Gastroesophageal sphincter (tissue), 4 donors: ENCODE results near the gene UNC13C. TPM values are rescaled to one million over a fixed set of nuclear protein-coding genes. Genes with fewer than 3 reads are reported as not detected.

Source experiments
- ATAC-seq: fragments of 150-250 bp; one replicate; pipeline ENCODE4 v1.9.1; 2016; ENCODE audit warnings: mild to moderate bottlenecking, moderate library complexity
- H3K27ac ChIP-seq, 4 donors: fragments of 200-600 bp; sonication (generic) in 3 of 4; 1 replicate in 3 of 4; 2 replicates in 1 of 4; pipeline ENCODE4 v1.5.1; 2016 to 2019
- H3K27me3 ChIP-seq: fragments of 200-600 bp; sonication (generic); one replicate; pipeline ENCODE4 v1.5.1; 2019
- H3K36me3 ChIP-seq, 2 donors: fragments of 200-600 bp; sonication (generic); one replicate each; pipeline ENCODE4 v1.5.1; 2019; ENCODE audit warnings: control low read depth in 1 of 2
- H3K4me1 ChIP-seq, 3 donors: fragments of 200-600 bp; sonication (generic); 1 replicate in 2 of 3; 2 replicates in 1 of 3; pipeline ENCODE4 v1.5.1; 2016 to 2019; ENCODE audit warnings: control low read depth in 2 of 3
- H3K4me3 ChIP-seq, 2 donors: fragments of 200-600 bp; sonication (generic); one replicate each; pipeline ENCODE4 v1.5.1; 2019; ENCODE audit warnings: mild to moderate bottlenecking in 1 of 2, moderate library complexity in 1 of 2
- H3K9me3 ChIP-seq, 3 donors: fragments of 200-600 bp; sonication (generic); one replicate each; pipeline ENCODE4 v1.5.1; 2017 to 2019; ENCODE audit warnings: control low read depth in 2 of 3
- EP300 ChIP-seq: sonication (generic); formaldehyde crosslinking; IDR thresholded peaks from one replicate; pipeline ENCODE4 v1.6.1; 2017; ENCODE audit warnings: antibody characterized with exemption, mild to moderate bottlenecking
- POLR2A ChIP-seq, 2 donors: fragments of 450-650 bp; IDR thresholded peaks; one replicate each; pipeline ENCODE4 v1.6.1; 2017; ENCODE audit warnings: antibody characterized with exemption in 2 of 2, mild to moderate bottlenecking in 2 of 2, moderate library complexity in 1 of 2
- POLR2AphosphoS5 ChIP-seq: sonication (generic); formaldehyde crosslinking; IDR thresholded peaks from one replicate; pipeline ENCODE4 v1.6.1; 2017; ENCODE audit warnings: antibody characterized with exemption
- WGBS, 2 donors: methylation state at CpG; one replicate each; pipeline ENCODE4 v1.1.5; 2018; ENCODE audit warnings: low coverage in 1 of 2; 5-methylcytosine and 5-hydroxymethylcytosine counted together
- total RNA-seq, 4 donors: library from RNA; depleted of rRNA; stranded (reverse); fragments of >200 nt; gene quantifications; one replicate each; pipeline ENCODE4 v1.1.0, GENCODE V29; 2016
- TF ChIP-seq, protein P1 (sequence below), 4 experiments: fragments of 200-600 bp in 2 of 4; fragments of 450-650 bp in 2 of 4; sonication (generic) in 1 of 4; IDR thresholded peaks; one replicate each; pipeline ENCODE4 v1.5.1; 2017 to 2019; ENCODE audit warnings: antibody characterized with exemption in 4 of 4, mild to moderate bottlenecking in 2 of 4, moderate library complexity in 2 of 4

The UNC13C gene
- total RNA-seq, 4 donors from 2014 or later = 0.89 to 13.9 (median 2.1) TPM

DNA sequence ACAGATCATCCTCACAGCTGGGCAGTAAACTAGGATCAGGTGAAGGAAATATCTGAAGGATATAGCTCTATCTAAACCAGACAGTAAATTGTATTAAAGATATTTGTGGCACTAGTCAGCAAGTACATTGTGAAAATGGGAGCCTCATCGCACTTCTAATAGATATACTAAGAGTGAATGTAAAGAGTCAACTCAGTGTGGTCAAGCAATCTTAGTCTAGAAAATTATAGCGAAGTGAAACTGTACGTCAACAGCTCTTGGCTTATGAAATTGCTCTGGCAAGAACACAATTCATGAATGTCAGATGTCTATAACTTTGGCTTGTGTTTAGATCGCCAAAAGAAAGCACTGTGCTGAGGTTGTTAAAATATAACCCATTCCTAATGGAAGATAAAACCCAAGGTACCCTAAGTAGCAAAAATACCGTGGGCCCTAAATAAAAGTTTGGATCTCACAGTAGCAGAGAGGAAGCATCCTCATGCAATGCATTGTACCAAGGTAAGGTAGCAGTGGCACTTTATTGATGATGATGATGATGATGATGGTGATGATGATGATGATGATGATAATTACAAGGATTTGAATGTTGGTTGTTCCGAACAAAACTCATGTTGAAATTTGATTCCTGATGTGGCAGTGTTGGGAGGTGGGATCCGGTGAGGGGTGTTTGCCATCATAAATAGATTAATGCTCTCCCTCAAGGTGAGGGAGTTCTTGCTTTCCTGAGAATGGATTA is 228.5 kb downstream of the UNC13C start:
- no peak for ATAC-seq
- 88% methylated on average over 7 of the region's 7 CpGs for WGBS, 2 donors

DNA sequence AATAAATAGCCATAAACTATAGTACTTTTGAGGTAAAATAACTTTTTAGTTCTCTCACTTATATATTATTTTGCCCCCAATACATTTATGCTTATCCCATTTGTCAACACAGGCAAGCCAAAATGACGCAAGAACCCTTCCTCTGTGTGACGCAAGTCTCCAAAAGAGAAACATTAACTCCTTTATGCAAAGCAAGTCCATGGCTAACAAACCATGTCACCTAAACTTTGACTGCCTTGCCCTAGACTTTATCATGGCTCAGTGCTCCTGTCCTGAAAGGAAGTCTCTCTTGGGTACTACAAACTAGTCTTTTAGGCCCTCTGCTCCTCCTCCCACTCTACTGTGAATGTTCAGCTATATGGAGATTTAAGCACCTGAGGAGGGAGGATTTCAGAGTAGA is 230.5 kb downstream of the UNC13C start:
- no peaks in the 10 kb centered on the region for H3K9me3 ChIP-seq
- no peak overlapping the region for H3K27ac ChIP-seq
- WGBS, 2 donors = 72 to 82% methylated on average over 2 of the region's 2 CpGs
- no peaks in the 10 kb centered on the region for H3K4me1 ChIP-seq
- no peak overlapping the region for H3K4me3 ChIP-seq
- ATAC-seq = no peak
- TF ChIP-seq EP300 (no peak), POLR2AphosphoS5 (no peak), POLR2A (IDR thresholded peaks at IDR 0.05) (no peak)
- TF ChIP-seq, protein P1, sequence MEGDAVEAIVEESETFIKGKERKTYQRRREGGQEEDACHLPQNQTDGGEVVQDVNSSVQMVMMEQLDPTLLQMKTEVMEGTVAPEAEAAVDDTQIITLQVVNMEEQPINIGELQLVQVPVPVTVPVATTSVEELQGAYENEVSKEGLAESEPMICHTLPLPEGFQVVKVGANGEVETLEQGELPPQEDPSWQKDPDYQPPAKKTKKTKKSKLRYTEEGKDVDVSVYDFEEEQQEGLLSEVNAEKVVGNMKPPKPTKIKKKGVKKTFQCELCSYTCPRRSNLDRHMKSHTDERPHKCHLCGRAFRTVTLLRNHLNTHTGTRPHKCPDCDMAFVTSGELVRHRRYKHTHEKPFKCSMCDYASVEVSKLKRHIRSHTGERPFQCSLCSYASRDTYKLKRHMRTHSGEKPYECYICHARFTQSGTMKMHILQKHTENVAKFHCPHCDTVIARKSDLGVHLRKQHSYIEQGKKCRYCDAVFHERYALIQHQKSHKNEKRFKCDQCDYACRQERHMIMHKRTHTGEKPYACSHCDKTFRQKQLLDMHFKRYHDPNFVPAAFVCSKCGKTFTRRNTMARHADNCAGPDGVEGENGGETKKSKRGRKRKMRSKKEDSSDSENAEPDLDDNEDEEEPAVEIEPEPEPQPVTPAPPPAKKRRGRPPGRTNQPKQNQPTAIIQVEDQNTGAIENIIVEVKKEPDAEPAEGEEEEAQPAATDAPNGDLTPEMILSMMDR (IDR thresholded peaks at IDR 0.05) = no peak
- no peaks in the 10 kb centered on the region for H3K36me3 ChIP-seq
- H3K27me3 ChIP-seq = no peaks in the 10 kb centered on the region

More for the DNA sequence above, 228.5 kb downstream of the UNC13C start:
- H3K27ac ChIP-seq = no peak overlapping the region
- no peaks in the 10 kb centered on the region for H3K27me3 ChIP-seq
- no peaks in the 10 kb centered on the region for H3K9me3 ChIP-seq
- H3K4me1 ChIP-seq = no peaks in the 10 kb centered on the region
- no peak overlapping the region for H3K4me3 ChIP-seq
- TF ChIP-seq EP300 (no peak), POLR2A (IDR thresholded peaks at IDR 0.05) (no peak), POLR2AphosphoS5 (no peak)
- TF ChIP-seq, protein P1 (IDR thresholded peaks at IDR 0.05) = no peak
- H3K36me3 ChIP-seq = no peaks in the 10 kb centered on the region

DNA sequence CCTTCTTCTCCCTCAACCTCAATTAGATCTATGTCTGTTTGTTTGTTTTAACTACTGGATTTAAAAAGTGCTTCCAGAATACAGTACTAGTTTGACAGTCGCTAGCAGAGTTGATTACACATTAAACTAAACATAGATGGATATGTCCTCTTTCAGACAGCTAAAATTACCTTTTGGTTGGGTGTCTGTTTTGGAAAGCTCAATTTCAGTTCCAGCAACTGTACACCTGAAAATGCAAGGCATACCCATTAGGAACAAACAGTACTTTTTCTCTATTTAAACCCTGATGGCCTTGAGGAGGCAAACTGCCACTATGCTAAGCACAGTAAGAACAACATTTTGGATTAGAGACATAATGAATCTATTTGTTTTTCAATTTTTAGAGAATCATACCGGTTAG is 234.4 kb downstream of the UNC13C start:
- Histone ChIP-seq H3K4me3 (no peak overlapping the region), H3K4me1 (no peaks in the 10 kb centered on the region), H3K9me3 (no peaks in the 10 kb centered on the region), H3K27me3 (no peaks in the 10 kb centered on the region), H3K27ac (no peak overlapping the region), H3K36me3 (no peaks in the 10 kb centered on the region)
- WGBS, 2 donors = 54 to 61% methylated on average over 2 of the region's 2 CpGs
- no peak for ATAC-seq
- TF ChIP-seq, protein P1 (IDR thresholded peaks at IDR 0.05) = no peak
- no peak for TF ChIP-seq EP300
- no peak for TF ChIP-seq POLR2A (IDR thresholded peaks at IDR 0.05)
- no peak for TF ChIP-seq POLR2AphosphoS5

DNA sequence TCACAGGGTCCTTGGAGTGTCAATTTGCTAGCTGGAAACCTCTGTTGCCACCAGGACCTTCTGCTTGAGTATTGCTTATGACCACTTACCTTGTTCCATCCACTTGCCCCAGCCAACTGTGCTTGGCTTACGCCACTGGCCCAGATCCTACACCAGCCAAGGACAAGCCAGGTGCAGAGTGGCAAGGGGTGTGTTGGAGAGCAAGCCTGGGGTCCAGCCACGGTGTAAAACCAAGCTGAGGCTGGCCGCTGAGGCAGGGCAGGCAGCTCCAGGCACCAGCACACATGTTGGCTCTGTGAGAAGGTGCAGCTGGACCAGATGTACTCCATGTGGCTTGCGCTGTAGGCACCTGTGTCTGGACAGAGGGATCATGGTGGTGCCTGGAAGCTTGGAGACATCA is 248.2 kb downstream of the UNC13C start:
- H3K9me3 ChIP-seq = peaks cover 0 to 3% (median 0%) of the 10 kb centered on the region in 3 donors
- no peak overlapping the region for H3K27ac ChIP-seq
- H3K4me1 ChIP-seq = no peaks in the 10 kb centered on the region
- 100% methylated on average over 1 of the region's 4 CpGs; no CpG with 5 or more reads in 1 of the 2 donors for WGBS, 2 donors
- H3K36me3 ChIP-seq = no peaks in the 10 kb centered on the region
- TF ChIP-seq POLR2A (IDR thresholded peaks at IDR 0.05) (no peak), EP300 (no peak), POLR2AphosphoS5 (no peak)
- TF ChIP-seq, protein P1 (IDR thresholded peaks at IDR 0.05) = no peak
- no peak overlapping the region for H3K4me3 ChIP-seq
- H3K27me3 ChIP-seq = no peaks in the 10 kb centered on the region
- ATAC-seq = no peak

DNA sequence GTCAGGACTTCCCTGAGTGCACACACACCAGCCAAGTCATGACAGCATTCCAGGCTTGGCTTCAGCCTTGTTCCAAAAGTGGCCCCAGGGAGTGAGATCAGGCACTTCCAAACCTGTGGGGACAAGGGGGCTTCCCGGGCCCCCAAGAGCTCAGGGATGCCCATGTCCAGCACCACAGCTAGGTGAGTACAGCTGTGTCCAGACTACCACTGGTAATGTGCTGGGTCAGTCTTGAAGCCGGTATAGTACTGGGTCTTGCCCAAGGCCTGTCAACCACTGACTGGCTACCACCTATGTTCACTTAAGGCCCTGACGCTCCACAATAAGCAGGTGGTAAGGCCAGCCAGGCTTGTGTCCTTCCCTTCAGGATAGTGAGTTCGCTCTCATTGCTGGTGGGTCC is 249.3 kb downstream of the UNC13C start:
- H3K4me1 ChIP-seq = no peaks in the 10 kb centered on the region
- no peaks in the 10 kb centered on the region for H3K27me3 ChIP-seq
- peaks cover 0 to 3% (median 0%) of the 10 kb centered on the region in 3 donors for H3K9me3 ChIP-seq
- no peak overlapping the region for H3K4me3 ChIP-seq
- no peak overlapping the region for H3K27ac ChIP-seq
- no peaks in the 10 kb centered on the region for H3K36me3 ChIP-seq
- WGBS, 2 donors = no CpG with 5 or more reads among the region's 4 CpGs
- TF ChIP-seq, protein P1 (IDR thresholded peaks at IDR 0.05) = no peak
- TF ChIP-seq POLR2A (IDR thresholded peaks at IDR 0.05) (no peak), POLR2AphosphoS5 (no peak), EP300 (no peak)
- no peak for ATAC-seq
